ENCODE data around the gene TXNL4A.

DNA sequence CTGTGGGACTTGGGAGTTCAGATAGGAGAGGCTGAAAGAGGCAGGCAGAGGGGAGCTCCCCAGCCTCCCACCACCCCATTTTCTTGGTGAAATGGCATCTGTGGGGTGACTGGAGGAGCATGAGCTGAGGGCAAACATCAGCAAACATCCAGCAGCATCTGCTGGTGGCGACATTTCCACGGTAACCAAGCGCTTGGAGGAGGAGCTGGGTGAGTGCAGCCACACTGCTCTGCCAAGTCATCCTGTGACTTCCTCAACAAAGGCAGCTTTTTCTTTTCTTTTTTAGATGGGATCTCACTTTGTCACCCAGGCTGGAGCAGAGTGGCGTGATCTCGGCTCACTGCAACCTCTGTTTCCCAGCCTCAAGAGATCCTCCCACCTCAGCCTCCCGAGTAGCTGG lies 5.6 kb downstream of the TXNL4A start:
- TF ChIP-seq, protein P1, sequence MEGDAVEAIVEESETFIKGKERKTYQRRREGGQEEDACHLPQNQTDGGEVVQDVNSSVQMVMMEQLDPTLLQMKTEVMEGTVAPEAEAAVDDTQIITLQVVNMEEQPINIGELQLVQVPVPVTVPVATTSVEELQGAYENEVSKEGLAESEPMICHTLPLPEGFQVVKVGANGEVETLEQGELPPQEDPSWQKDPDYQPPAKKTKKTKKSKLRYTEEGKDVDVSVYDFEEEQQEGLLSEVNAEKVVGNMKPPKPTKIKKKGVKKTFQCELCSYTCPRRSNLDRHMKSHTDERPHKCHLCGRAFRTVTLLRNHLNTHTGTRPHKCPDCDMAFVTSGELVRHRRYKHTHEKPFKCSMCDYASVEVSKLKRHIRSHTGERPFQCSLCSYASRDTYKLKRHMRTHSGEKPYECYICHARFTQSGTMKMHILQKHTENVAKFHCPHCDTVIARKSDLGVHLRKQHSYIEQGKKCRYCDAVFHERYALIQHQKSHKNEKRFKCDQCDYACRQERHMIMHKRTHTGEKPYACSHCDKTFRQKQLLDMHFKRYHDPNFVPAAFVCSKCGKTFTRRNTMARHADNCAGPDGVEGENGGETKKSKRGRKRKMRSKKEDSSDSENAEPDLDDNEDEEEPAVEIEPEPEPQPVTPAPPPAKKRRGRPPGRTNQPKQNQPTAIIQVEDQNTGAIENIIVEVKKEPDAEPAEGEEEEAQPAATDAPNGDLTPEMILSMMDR (IDR thresholded peaks at IDR 0.05; ENCODE audit: low read depth, low read length, missing input control) = no peak
- TF ChIP-seq GABPA (IDR thresholded peaks at IDR 0.05 in 1 of 2, conservative IDR thresholded peaks at IDR 0.05 in 1 of 2) (no peak), HNF4G (IDR thresholded peaks at IDR 0.05) (no peak), TAF1 (conservative IDR thresholded peaks at IDR 0.05) (no peak), RAD21 (IDR thresholded peaks at IDR 0.05) (no peak), SP1 (IDR thresholded peaks at IDR 0.05) (no peak), JUND (IDR thresholded peaks at IDR 0.05) (no peak), RXRA (IDR thresholded peaks at IDR 0.05) (no peak), YY1 (IDR thresholded peaks at IDR 0.05) (no peak)
- TF ChIP-seq, protein P2, sequence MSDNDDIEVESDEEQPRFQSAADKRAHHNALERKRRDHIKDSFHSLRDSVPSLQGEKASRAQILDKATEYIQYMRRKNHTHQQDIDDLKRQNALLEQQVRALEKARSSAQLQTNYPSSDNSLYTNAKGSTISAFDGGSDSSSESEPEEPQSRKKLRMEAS (IDR thresholded peaks at IDR 0.05) = no peak
- TF ChIP-seq, protein P3, sequence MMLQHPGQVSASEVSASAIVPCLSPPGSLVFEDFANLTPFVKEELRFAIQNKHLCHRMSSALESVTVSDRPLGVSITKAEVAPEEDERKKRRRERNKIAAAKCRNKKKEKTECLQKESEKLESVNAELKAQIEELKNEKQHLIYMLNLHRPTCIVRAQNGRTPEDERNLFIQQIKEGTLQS (IDR thresholded peaks at IDR 0.05) = no peak

Measured in liver (tissue), 3 donors.